CD1c-positive myeloid dendritic cell (primary cell): ENCODE measurements around the gene THG1L.

ENCODE experiments used
- DNase-seq: peaks from one replicate; pipeline ENCODE4 v3.0.0-alpha.2; 2016; ENCODE audit errors: extremely low spot score

Gene THG1L

DNA sequence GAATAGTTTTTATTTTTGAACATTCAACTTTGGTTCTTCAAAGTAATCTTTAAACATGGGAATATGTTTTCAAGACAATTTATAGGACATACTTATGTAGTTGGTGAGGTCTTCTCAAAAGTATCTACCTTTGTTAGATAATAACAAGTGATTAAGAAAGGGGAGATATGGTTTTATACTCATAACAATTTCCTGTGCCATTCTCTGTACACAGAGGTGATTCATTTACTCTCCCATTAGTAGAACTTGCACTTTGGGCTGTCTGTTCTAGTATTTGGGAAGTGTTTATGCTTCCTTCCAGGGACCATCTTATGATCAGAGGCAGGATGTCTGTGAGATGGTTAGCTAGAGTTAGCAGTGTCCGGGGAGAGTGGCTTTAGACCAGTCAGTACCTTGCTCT lies 27.5 kb downstream of the THG1L start:
- DNase-seq, result no peak

DNA sequence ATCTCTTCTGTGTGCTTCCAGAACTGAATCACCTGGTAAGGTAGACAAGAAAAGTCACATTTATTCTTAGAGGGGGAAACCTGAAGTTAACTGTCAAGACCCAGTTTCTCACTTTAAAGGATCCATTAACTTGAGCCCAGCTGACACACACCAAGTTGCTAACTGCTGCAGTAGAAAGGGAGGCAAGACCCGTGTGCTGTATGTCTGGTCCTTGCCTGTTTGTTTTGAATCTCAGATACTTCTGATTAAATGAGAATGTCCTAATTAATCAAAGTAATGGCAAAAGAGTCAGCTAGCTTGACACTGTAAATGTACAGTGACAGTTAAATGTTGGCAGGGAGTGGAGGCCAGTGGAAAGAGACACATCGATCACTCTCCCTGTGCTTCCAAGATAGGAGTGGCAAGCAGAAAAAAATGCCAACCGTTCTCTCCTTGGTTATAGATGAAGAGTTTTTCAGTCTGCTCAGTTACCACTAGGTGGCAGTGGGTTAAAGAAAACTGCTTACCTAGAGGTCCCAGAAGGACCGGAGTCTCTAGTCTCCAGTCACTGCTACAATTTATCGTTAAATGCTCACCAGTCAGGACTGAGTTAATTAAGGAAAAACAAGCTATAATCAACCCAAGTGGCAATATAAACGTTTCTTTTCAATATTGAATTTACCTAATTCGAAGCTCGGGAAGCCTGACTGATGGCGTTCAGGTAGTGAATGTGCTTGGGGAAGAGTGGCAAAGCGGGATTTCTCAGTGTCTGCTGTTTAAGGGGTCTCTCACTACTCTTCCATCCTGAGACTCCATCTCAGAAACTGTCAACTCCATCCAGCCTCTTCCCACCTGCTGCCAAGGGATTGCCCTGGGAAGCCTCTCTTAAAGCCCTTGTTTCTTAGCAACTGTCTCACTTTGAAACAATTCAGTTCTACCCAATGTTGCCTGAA lies 30.7 kb downstream of the THG1L start:
- peak; percentile 53 for DNase-seq

DNA sequence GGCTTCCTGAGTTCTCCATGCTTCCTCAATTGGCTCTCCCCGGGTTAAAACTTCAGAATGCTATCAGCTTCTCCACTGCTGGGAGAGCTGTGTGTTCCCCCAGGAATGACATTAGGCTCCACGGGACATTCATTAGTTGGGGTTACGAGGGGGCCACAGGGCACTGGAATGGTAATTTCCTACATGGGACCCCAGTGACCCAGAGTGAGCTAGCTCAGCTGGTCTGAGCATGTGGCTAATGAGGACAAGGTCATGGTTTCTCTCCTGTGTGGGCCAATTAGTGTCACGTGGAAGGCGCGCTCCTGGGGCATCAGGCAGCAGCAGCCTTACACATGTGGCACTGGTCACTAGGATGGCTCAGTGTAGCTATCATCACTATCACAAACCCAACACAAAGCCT lies 33.3 kb downstream of the THG1L start:
- no peak for DNase-seq

DNA sequence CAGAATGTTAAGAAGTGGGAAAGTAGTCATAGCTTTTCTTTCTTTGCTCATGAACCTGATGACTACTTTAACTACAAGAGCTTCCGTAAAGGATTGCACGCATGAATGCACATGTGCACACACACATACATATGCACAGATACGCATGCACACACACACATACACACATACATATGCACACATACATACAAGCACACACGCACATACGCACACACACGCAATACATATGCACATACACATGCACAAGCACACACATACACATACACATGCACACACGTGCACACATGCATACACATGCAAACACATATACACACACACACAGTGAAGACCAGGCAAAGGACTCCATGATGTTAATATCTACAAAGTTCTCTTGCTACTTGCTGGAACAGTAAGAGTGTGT lies 35.2 kb downstream of the THG1L start:
- DNase-seq, result no peak

DNA sequence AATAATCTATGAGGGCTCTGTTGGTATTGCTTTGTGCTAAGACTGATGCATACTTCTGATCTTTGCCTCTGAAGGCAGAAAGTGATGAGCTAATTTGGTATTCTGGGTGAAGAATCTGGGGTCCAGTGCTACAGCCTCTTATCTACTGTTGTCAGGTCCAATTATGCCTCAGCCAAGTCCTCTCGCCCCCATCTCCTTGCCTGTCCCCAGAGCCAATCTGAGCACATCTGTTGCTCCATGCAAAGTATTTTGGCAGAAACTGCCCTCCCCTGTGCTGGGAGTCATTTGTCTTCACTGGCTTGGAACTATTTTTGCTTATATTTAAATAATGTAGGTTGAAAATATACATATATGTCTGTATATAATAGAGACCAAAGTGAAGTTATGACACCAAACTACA lies 35.7 kb downstream of the THG1L start:
- DNase-seq, result no peak

DNA sequence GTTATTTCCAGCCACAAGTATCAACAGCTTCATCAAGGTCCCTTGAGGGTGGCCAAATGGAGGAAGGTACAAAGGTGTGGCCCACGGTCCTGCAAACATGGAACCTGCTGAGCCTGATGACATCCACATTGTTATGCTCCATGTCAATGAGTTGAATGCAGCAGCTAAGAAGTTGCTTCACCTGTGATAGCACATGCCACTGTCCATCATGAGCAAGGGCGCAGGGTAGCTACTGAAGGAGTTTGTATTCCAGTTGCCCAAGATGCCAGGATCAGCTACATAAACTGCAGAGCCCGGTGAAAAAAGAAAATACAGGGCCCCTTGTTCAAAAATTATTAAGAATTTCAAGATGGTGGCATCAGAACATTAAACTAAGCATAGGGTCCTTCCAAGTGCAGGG lies 36.5 kb downstream of the THG1L start:
- DNase-seq, result no peak

DNA sequence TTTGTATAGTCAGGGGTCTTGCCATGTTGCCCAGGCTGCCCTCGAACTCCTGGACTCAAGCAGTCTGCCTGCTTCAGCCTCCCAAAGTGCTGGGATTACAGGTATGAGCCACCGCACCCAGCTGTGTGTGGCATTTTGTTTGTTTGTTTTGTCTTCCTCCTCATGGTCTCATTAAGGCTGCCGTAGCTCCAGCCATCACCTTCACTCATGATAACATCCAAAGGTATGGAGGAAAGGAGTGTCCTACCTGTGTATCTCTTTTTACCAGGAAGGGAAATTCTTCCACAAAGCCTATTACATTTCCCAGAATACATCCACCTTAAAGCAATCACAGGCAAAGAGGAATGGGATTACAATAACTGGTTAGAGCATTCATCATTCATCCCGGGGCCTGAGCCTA lies 39.4 kb downstream of the THG1L start:
- no peak for DNase-seq

DNA sequence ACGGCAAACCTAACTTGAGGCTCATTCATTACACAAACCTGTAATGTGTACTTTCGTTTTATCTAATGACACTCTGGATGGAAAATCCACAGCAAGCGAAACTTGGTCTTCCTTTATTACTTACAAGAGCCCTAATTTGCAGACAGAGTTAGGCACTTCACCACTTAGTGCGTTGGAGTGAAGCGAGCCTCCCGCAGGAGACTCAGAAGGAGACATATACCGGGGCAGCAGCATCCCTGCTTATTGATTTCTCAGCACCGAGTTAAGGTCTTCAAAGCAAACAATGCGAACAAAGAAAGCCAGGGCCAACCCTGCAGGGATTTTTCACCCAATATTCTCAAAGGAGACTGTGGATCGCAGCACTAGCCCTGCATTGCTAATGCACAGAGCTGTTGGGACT lies 40.9 kb downstream of the THG1L start:
- DNase-seq, result no peak

DNA sequence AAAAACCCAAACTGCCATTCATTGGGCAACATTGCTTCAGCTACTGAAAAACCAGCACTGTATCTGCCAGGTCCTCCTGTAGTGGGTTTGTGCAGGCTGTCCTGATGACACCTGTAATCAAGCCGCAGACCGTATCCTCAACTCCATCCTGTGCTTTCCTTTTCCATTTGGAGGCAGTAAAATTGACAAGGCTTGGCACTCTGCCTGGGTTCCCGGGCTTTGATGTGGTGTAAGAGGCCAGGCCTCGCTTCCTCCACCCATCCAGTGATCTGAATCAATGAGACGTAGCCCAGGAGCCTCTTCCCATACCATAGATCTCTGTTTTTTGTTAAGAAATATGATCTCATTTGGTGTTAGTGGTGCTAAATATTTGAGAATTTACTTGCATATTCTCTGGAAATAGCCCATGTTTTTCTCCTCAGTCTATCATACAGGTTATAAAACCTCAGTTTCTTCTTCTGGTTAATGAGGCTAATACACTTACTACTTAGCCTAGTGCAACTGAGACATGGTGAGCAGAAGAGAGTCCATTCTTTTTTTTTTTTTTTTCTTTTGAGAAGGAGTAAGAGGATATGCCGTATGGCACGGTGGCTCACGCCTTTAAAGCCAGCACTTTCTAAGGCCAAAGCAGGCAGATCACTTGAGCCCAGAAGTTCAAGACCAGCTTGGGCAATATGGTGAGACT lies 47.0 kb downstream of the THG1L start:
- DNase-seq, result no peak

DNA sequence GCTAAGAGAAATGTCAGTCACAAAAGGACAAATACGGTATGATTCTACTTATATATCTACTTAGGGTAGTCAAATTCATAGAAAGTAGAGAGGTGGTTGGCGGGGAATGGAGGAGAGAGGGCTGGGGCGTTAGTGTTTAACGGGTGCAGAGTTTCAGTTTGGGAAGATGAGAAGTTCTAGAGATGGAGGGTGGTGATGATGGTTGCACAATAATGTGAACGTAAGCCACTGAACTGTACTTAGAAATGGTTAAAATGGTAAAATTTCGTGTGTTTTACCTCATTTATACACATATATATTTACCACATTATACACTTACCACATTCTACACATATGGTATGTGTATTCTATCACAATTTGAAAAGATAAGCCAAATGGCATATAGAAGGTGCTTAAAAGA lies 48.0 kb downstream of the THG1L start:
- DNase-seq, result no peak

DNA sequence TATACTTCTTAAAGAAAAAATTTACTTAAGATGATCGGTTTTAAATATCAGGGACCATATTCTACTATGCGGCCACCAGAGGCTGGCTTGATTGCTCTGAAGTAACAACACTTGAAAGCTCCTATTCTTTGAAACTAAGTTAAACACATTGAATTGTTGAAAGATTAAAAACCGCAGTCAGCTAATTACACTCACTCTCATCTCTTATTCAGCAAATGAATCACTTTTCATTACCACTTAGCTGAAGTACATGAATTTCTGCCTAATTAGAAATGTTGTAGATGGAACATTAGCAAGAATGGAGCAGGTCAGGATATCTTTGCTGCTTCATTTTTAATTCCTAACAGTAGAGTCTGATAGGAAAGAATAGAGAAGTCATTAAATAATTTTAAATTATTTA lies 54.6 kb downstream of the THG1L start:
- DNase-seq, result no peak
